HepG2 (cell line): ENCODE measurements around the gene ZDHHC16. TPM values are rescaled to one million over a fixed set of nuclear protein-coding genes. Genes with fewer than 3 reads are reported as not detected.

Source experiments
- ARHGAP35 ChIP-seq: sonication (generic); formaldehyde crosslinking; IDR thresholded peaks from 2 replicates; pipeline ENCODE4 v1.9.0; 2022; ENCODE audit warnings: mild to moderate bottlenecking, inconsistent platforms, moderate library complexity, missing genetic modification reagents, borderline replicate concordance
- DBP ChIP-seq: sonication (generic); formaldehyde crosslinking; IDR thresholded peaks from 2 replicates; pipeline ENCODE4 v1.4.0; 2020; ENCODE audit warnings: missing genetic modification reagents; ENCODE audit errors: not compliant biosample characterization
- DRAP1 ChIP-seq: IDR thresholded peaks from 2 replicates; pipeline ENCODE4 v1.6.1; 2016; ENCODE audit warnings: missing genetic modification reagents, missing compliant biosample characterization
- E2F5 ChIP-seq: sonication (generic); formaldehyde crosslinking; conservative IDR thresholded peaks from 2 replicates; pipeline ENCODE4 v1.4.0; 2020; ENCODE audit warnings: missing genetic modification reagents
- ERF ChIP-seq: IDR thresholded peaks from 2 replicates; pipeline ENCODE4 v1.6.1; 2018; ENCODE audit warnings: missing biosample characterization, missing genetic modification reagents
- ETV5 ChIP-seq: IDR thresholded peaks from 2 replicates; pipeline ENCODE4 v1.6.1; 2018; ENCODE audit warnings: missing biosample characterization, missing genetic modification reagents, inconsistent platforms, borderline replicate concordance
- GATAD1 ChIP-seq: IDR thresholded peaks from 2 replicates; pipeline ENCODE4 v1.6.1; 2016; ENCODE audit warnings: missing genetic modification reagents, missing compliant biosample characterization
- HDAC1 ChIP-seq: sonication (generic); formaldehyde crosslinking; IDR thresholded peaks from 2 replicates; pipeline ENCODE4 v1.5.1; 2020; ENCODE audit warnings: mild to moderate bottlenecking, missing genetic modification reagents
- HNRNPUL1 ChIP-seq: fragments of 200-400 bp; formaldehyde crosslinking; IDR thresholded peaks from 2 replicates; pipeline ENCODE4 v1.6.1; 2017; ENCODE audit warnings: low read depth, mild to moderate bottlenecking, low read length, moderate library complexity
- IKZF4 ChIP-seq: sonication (generic); formaldehyde crosslinking; IDR thresholded peaks from 2 replicates; pipeline ENCODE4 v1.5.1; 2020; ENCODE audit warnings: borderline replicate concordance, mild to moderate bottlenecking, low read depth, missing genetic modification reagents; ENCODE audit errors: not compliant biosample characterization
- KLF16 ChIP-seq, 2 experiments: sonication (generic) in 1 of 2; formaldehyde crosslinking in 1 of 2; IDR thresholded peaks; 2 replicates each; pipeline versions ENCODE4 v1.6.1 to v1.8.0; 2016 to 2023; ENCODE audit warnings: missing genetic modification reagents in 2 of 2, missing compliant biosample characterization in 1 of 2
- NR2F2 ChIP-seq: IDR thresholded peaks from 2 replicates; pipeline ENCODE4 v1.6.1; 2012; ENCODE audit warnings: low read depth, inconsistent platforms, borderline replicate concordance
- PHF21A ChIP-seq: sonication (generic); formaldehyde crosslinking; IDR thresholded peaks from 2 replicates; pipeline ENCODE4 v1.5.0; 2020; ENCODE audit warnings: mild to moderate bottlenecking, missing genetic modification reagents
- RFXANK ChIP-seq: IDR thresholded peaks from 2 replicates; pipeline ENCODE4 v1.6.1; 2016
- RFXAP ChIP-seq: sonication (generic); formaldehyde crosslinking; IDR thresholded peaks from 2 replicates; pipeline ENCODE4 v1.4.0; 2020; ENCODE audit warnings: missing genetic modification reagents, borderline replicate concordance
- RXRA ChIP-seq: sonication (generic); formaldehyde crosslinking; IDR thresholded peaks from 2 replicates; pipeline ENCODE4 v1.5.1; 2020; ENCODE audit warnings: missing genetic modification reagents
- SIN3B ChIP-seq: fragments of 150-350 bp; IDR thresholded peaks from 2 replicates; pipeline ENCODE4 v1.6.1; 2014; ENCODE audit warnings: low read length
- TBP ChIP-seq: sonication (generic); formaldehyde crosslinking; IDR thresholded peaks from 2 replicates; pipeline ENCODE4 v1.5.0; 2020; ENCODE audit warnings: missing genetic modification reagents
- TCF12 ChIP-seq, 2 experiments: fragments of 450-650 bp in 1 of 2; sonication (generic) in 1 of 2; formaldehyde crosslinking in 1 of 2; IDR thresholded peaks; 2 replicates each; pipeline versions ENCODE4 v1.6.1 to v1.8.0; 2017 to 2022; ENCODE audit warnings: antibody characterized with exemption in 1 of 2, mild to moderate bottlenecking in 1 of 2, missing genetic modification reagents in 1 of 2, moderate library complexity in 1 of 2
- ZBTB42 ChIP-seq: sonication (generic); formaldehyde crosslinking; IDR thresholded peaks from 2 replicates; pipeline ENCODE4 v1.5.0; 2020; ENCODE audit warnings: mild to moderate bottlenecking, missing genetic modification reagents
- ZMAT5 ChIP-seq: sonication (generic); formaldehyde crosslinking; IDR thresholded peaks from 2 replicates; pipeline ENCODE4 v1.5.0; 2020; ENCODE audit warnings: mild to moderate bottlenecking, low read depth, missing genetic modification reagents, borderline replicate concordance
- ZNF263 ChIP-seq: sonication (generic); formaldehyde crosslinking; IDR thresholded peaks from 2 replicates; pipeline ENCODE4 v1.4.0; 2020; ENCODE audit warnings: missing genetic modification reagents
- ZNF337 ChIP-seq: sonication (generic); formaldehyde crosslinking; IDR thresholded peaks from 2 replicates; pipeline ENCODE4 v1.5.1; 2020; ENCODE audit warnings: missing genetic modification reagents, low read depth, mild to moderate bottlenecking, borderline replicate concordance
- ZNF496 ChIP-seq: sonication (generic); formaldehyde crosslinking; IDR thresholded peaks from 2 replicates; pipeline ENCODE4 v1.8.1; 2023; ENCODE audit warnings: mild to moderate bottlenecking, moderate library complexity, missing genetic modification reagents; ENCODE audit not compliant: insufficient replicate concordance
- ZNF543 ChIP-seq: sonication (generic); formaldehyde crosslinking; IDR thresholded peaks from 2 replicates; pipeline ENCODE4 v1.4.0; 2020; ENCODE audit warnings: mild to moderate bottlenecking, missing genetic modification reagents
- ZNF773 ChIP-seq: sonication (generic); formaldehyde crosslinking; IDR thresholded peaks from 2 replicates; pipeline ENCODE4 v1.4.0; 2020; ENCODE audit warnings: missing genetic modification reagents, borderline replicate concordance
- ZXDC ChIP-seq: sonication (generic); formaldehyde crosslinking; IDR thresholded peaks from 2 replicates; pipeline ENCODE4 v1.5.0; 2020; ENCODE audit warnings: mild to moderate bottlenecking, missing genetic modification reagents
- polyA plus RNA-seq, 8 experiments: library from polyadenylated mRNA; depleted of rRNA in 3 of 8; stranded (reverse) in 7 of 8; unstranded in 1 of 8; fragments of >200 nt; fragmentation: Illumina TruSeq in 4 of 8; extraction: Trizol in 4 of 8; gene quantifications; 2 replicates each; pipeline versions ENCODE4 v1.2.1 to v1.2.3, GENCODE V29; 2011 to 2016; ENCODE audit warnings: low read depth in 4 of 8, missing spikeins in 1 of 8, mixed read lengths in 1 of 8; ENCODE audit not compliant: insufficient read depth in 1 of 8
- total RNA-seq, 5 experiments: library from RNA; depleted of rRNA; stranded (reverse); fragments of >200 nt; fragmentation: Illumina TruSeq; extraction: Trizol; gene quantifications; 2 replicates each; pipeline ENCODE4 v1.2.3, GENCODE V29; 2016; ENCODE audit warnings: low read depth in 1 of 5

The ZDHHC16 gene
- total and polyA plus RNA-seq, 2 of the 13 experiments (the other 11 are each of a cell fraction or from before 2014, with no cell fraction given) = 40.8 to 41.8 TPM

GRCh38 chr10:97497572-97498075 is 51.6 kb downstream of the ZDHHC16 start (continued):
- no peak for TF ChIP-seq TCF12 (IDR thresholded peaks at IDR 0.05)
- TF ChIP-seq TCF12 (CRISPR knock-in tag; IDR thresholded peaks at IDR 0.05) = no peak
- no peak for TF ChIP-seq DBP (CRISPR knock-in tag)
- no peak; the same call in 1 of the 2 replicates for TF ChIP-seq ARHGAP35 (CRISPR knock-in tag)
- TF ChIP-seq SIN3B = no peak
- no peak for TF ChIP-seq ETV5 (CRISPR knock-in tag)
- TF ChIP-seq PHF21A (CRISPR knock-in tag) = peak; percentile 63
- no peak for TF ChIP-seq RFXAP (CRISPR knock-in tag)
- TF ChIP-seq KLF16 (CRISPR knock-in tag; IDR thresholded peaks at IDR 0.05) = no peak
- no peak for TF ChIP-seq RFXANK (CRISPR knock-in tag)
- peak; percentile 63; the same call in 1 of the 2 replicates for TF ChIP-seq GATAD1 (CRISPR knock-in tag)
- no peak for TF ChIP-seq NR2F2
- no peak for TF ChIP-seq ZMAT5 (CRISPR knock-in tag)
- no peak for TF ChIP-seq ZNF263 (CRISPR knock-in tag)
- peak; percentile 55 for TF ChIP-seq HDAC1
- TF ChIP-seq TBP (CRISPR knock-in tag) = no peak
- no peak; the same call in 1 of the 2 replicates for TF ChIP-seq ZNF543 (CRISPR knock-in tag)
- no peak for TF ChIP-seq ZNF496 (CRISPR knock-in tag)
- TF ChIP-seq IKZF4 (CRISPR knock-in tag) = peak; percentile 18
- TF ChIP-seq HNRNPUL1 = no peak
- TF ChIP-seq ZNF773 (CRISPR knock-in tag) = no peak
- TF ChIP-seq ZBTB42 (CRISPR knock-in tag) = no peak
- TF ChIP-seq ERF = peak; percentile 16; the same call in 1 of the 2 replicates
- TF ChIP-seq E2F5 (CRISPR knock-in tag) = no peak
- no peak for TF ChIP-seq DRAP1 (CRISPR knock-in tag)
- no peak for TF ChIP-seq ZXDC (CRISPR knock-in tag)
- no peak for TF ChIP-seq ZNF337 (CRISPR knock-in tag)
- no peak for TF ChIP-seq RXRA (CRISPR knock-in tag)
